ENCODE data around the gene SNX15.

- TF ChIP-seq BHLHE40 (IDR thresholded peaks at IDR 0.05; ENCODE audit: borderline replicate concordance) (no peak), SUZ12 (IDR thresholded peaks at IDR 0.05) (no peak), SP1 (IDR thresholded peaks at IDR 0.05) (no peak), TARDBP (IDR thresholded peaks at IDR 0.05) (no peak), NFRKB (IDR thresholded peaks at IDR 0.05) (no peak), ARNT (IDR thresholded peaks at IDR 0.05) (no peak), PKNOX1 (IDR thresholded peaks at IDR 0.05) (no peak), ZNF384 (IDR thresholded peaks at IDR 0.05) (no peak)
Observed at GRCh38 chr11:65013888-65014725, 13.1 kb upstream of the SNX15 start, which contains the start of gene ARL2.

All from HEK293T (cell line).